Smooth muscle cell (in vitro differentiated cells): ENCODE data around the gene HSD3B7. TPM values are rescaled to one million over a fixed set of nuclear protein-coding genes. Genes with fewer than 3 reads are reported as not detected.

Experiments used
- DNase-seq: peaks from one replicate; lab custom pipeline; 2025; ENCODE audit not compliant: unreplicated experiment; lab: John Stamatoyannopoulos, UW
- H2AFZ ChIP-seq: fragments of 200-600 bp; sonication (generic); 2 replicates; pipeline ENCODE4 v1.6.0; 2016; ENCODE audit warnings: antibody characterized with exemption, low read depth, mild to moderate bottlenecking
- H3F3A ChIP-seq: fragments of 200-600 bp; sonication (generic); 2 replicates; pipeline ENCODE4 v1.6.0; 2017; ENCODE audit warnings: antibody characterized with exemption, low read depth
- H3K27ac ChIP-seq: fragments of 200-600 bp; sonication (generic); 2 replicates; pipeline ENCODE4 v1.5.1; 2016; ENCODE audit warnings: low read depth, mild to moderate bottlenecking
- H3K27me3 ChIP-seq: fragments of 200-600 bp; sonication (generic); 2 replicates; pipeline ENCODE4 v1.6.1; 2016; ENCODE audit warnings: low read depth, mild to moderate bottlenecking
- H3K36me3 ChIP-seq: fragments of 200-600 bp; sonication (generic); 2 replicates; pipeline ENCODE4 v1.5.1; 2016; ENCODE audit warnings: low read depth
- H3K4me1 ChIP-seq: fragments of 200-600 bp; sonication (generic); 2 replicates; pipeline ENCODE4 v1.5.1; 2016; ENCODE audit warnings: low read depth
- H3K4me2 ChIP-seq: fragments of 200-600 bp; sonication (generic); 2 replicates; pipeline ENCODE4 v1.6.0; 2016; ENCODE audit warnings: mild to moderate bottlenecking
- H3K4me3 ChIP-seq: fragments of 200-600 bp; sonication (generic); 2 replicates; pipeline ENCODE4 v1.5.1; 2016; ENCODE audit warnings: mild to moderate bottlenecking
- H3K79me2 ChIP-seq: fragments of 200-600 bp; sonication (generic); 2 replicates; pipeline ENCODE4 v1.6.0; 2016; ENCODE audit warnings: low read depth, mild to moderate bottlenecking
- H3K9ac ChIP-seq: fragments of 200-600 bp; sonication (generic); 2 replicates; pipeline ENCODE4 v1.6.0; 2016; ENCODE audit warnings: low read depth
- H3K9me3 ChIP-seq: fragments of 200-600 bp; sonication (generic); replicated peaks from 2 replicates; pipeline ENCODE4 v1.5.1; 2016; ENCODE audit warnings: low read depth
- H4K20me1 ChIP-seq: fragments of 200-600 bp; sonication (generic); 2 replicates; pipeline ENCODE4 v1.6.0; 2016; ENCODE audit warnings: low read depth
- CTCF ChIP-seq: fragments of 200-600 bp; sonication (generic); IDR thresholded peaks from 2 replicates; pipeline ENCODE4 v1.5.1; 2017; ENCODE audit warnings: borderline replicate concordance, mild to moderate bottlenecking, antibody characterized with exemption; ENCODE audit not compliant: insufficient read depth, poor library complexity, severe bottlenecking
- WGBS: methylation state at CpG from one replicate; pipeline ENCODE4 v1.1.7; 2016; ENCODE audit warnings: low lambda C conversion rate; 5-methylcytosine and 5-hydroxymethylcytosine counted together
- polyA plus RNA-seq: library from polyadenylated mRNA; unstranded; fragments of >200 nt; fragmentation: Nextera tagmentation; extraction: Ambion mirVana; gene quantifications from 2 replicates; pipeline ENCODE4 v1.2.1, GENCODE V29; 2016
- total RNA-seq: library from RNA; depleted of rRNA; stranded (reverse); fragments of >200 nt; gene quantifications from 2 replicates; pipeline ENCODE4 v1.2.3, GENCODE V29; 2014

The HSD3B7 gene
- total and polyA plus RNA-seq, 2 experiments from 2014 or later = 10.8 to 15.5 TPM

DNA sequence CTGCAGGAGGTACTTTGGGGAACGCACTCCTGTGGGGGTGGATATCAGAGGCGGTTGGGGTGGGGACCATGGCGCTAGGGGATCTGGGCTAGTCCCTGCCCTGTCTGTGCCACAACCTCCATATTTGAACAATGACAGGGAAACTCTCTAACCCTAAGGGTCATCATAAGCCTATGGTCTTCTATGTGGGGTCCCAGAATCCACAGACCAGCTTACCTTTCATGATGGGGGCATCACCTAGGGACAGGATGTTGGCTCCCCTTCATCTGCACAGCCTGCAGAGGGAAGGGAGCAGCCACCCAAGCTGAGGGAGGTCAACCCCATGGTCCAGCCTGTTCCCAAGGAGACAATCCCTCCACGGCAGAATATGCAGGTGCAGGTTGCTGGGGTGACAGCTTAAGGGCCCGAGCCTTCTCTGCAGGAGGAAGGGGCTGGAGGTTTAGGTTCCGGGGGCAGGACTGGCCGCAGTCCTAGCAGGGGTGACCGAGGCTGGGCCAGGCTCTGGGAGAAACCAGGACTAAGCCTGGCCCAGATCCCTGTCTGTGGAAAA is 34.4 kb upstream of the HSD3B7 start:
- Histone ChIP-seq H2AFZ (no peak overlapping the region), H3K4me3 (peak overlapping the region; percentile 97), H4K20me1 (peaks cover 25% of the 10 kb centered on the region), H3K9me3 (no peaks in the 10 kb centered on the region), H3K4me1 (peaks cover 9% of the 10 kb centered on the region), H3K27me3 (no peaks in the 10 kb centered on the region), H3K36me3 (no peaks in the 10 kb centered on the region), H3K79me2 (no peaks in the 10 kb centered on the region), H3K9ac (no peak overlapping the region), H3K27ac (no peak overlapping the region), H3F3A (peaks cover 3% of the 10 kb centered on the region), H3K4me2 (peak overlapping the region; percentile 92)
- 90% methylated on average over 8 of the region's 8 CpGs for WGBS
- no peak for TF ChIP-seq CTCF
- DNase-seq = no peak

- no peaks in the 10 kb centered on the region for H3K79me2 ChIP-seq
- no peak overlapping the region for H3K4me3 ChIP-seq
- H3K36me3 ChIP-seq = no peaks in the 10 kb centered on the region
- H3K9me3 ChIP-seq = no peaks in the 10 kb centered on the region
- peaks cover 25% of the 10 kb centered on the region for H4K20me1 ChIP-seq
- H3K4me1 ChIP-seq = peaks cover 9% of the 10 kb centered on the region
- H3K27ac ChIP-seq = no peak overlapping the region
- no peak overlapping the region for H2AFZ ChIP-seq
- no peak overlapping the region for H3K4me2 ChIP-seq
- no peak for TF ChIP-seq CTCF
- H3K27me3 ChIP-seq = no peaks in the 10 kb centered on the region
- DNase-seq = no peak
- 92% methylated on average over 1 of the region's 1 CpG for WGBS
- H3K9ac ChIP-seq = no peak overlapping the region
- peaks cover 6% of the 10 kb centered on the region for H3F3A ChIP-seq
Observed at GRCh38 chr16:30951193-30951592, 33.8 kb upstream of the HSD3B7 start.

- H3K36me3 ChIP-seq = no peaks in the 10 kb centered on the region
- H4K20me1 ChIP-seq = peaks cover 25% of the 10 kb centered on the region
- no peak overlapping the region for H3K27ac ChIP-seq
- DNase-seq = no peak
- TF ChIP-seq CTCF = no peak
- H3K4me2 ChIP-seq = no peak overlapping the region
- H3K27me3 ChIP-seq = no peaks in the 10 kb centered on the region
- no peak overlapping the region for H3K4me3 ChIP-seq
- H3F3A ChIP-seq = peaks cover 10% of the 10 kb centered on the region
- no peak overlapping the region for H3K9ac ChIP-seq
- H3K9me3 ChIP-seq = no peaks in the 10 kb centered on the region
- 88% methylated on average over 3 of the region's 3 CpGs for WGBS
- H2AFZ ChIP-seq = no peak overlapping the region
- H3K4me1 ChIP-seq = peaks cover 9% of the 10 kb centered on the region
- H3K79me2 ChIP-seq = no peaks in the 10 kb centered on the region
Observed at GRCh38 chr16:30951750-30952149, 33.3 kb upstream of the HSD3B7 start.

DNA sequence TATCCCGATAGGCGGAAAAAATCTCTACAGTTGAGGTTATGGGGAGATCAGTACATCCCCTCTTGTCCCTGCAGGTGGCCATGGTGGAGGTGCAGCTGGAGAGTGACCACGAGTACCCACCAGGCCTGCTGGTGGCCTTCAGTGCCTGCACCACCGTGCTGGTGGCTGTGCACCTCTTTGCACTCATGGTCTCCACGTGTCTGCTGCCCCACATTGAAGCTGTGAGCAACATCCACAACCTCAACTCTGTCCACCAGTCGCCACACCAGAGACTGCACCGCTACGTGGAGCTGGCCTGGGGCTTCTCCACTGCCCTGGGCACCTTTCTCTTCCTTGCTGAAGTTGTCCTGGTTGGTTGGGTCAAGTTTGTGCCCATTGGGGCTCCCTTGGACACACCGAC is 31.9 kb upstream of the HSD3B7 start:
- Histone ChIP-seq H4K20me1 (peaks cover 25% of the 10 kb centered on the region), H3K36me3 (no peaks in the 10 kb centered on the region), H3K27me3 (no peaks in the 10 kb centered on the region), H2AFZ (no peak overlapping the region), H3K4me2 (no peak overlapping the region), H3K79me2 (no peaks in the 10 kb centered on the region), H3K4me3 (no peak overlapping the region), H3F3A (peaks cover 10% of the 10 kb centered on the region), H3K9me3 (no peaks in the 10 kb centered on the region), H3K9ac (no peak overlapping the region), H3K4me1 (peaks cover 9% of the 10 kb centered on the region), H3K27ac (no peak overlapping the region)
- TF ChIP-seq CTCF = no peak
- WGBS = 82% methylated on average over 9 of the region's 9 CpGs
- no peak for DNase-seq
